IPS DF 4.7 (cell line): ENCODE results near the gene ADRA2B.
"Not testable (repeated sequence)": the region's sequence is repeated elsewhere in the genome, so short reads cannot be mapped to it uniquely, and the experiment has no call there.

Source experiments
- DNase-seq: peaks from one replicate; pipeline ENCODE4 v3.0.0-alpha.2; 2013; ENCODE audit warnings: low spot score; ENCODE audit errors: extremely low read depth

The ADRA2B gene

GRCh38 chr2:96150791-96151594, 34.6 kb upstream of the ADRA2B start:
- no peak for DNase-seq

GRCh38 chr2:96150007-96150640, 33.8 kb upstream of the ADRA2B start:
- no peak for DNase-seq

- DNase-seq: peak; percentile 66
Measured at GRCh38 chr2:96148410-96149217, 32.2 kb upstream of the ADRA2B start.

GRCh38 chr2:96147593-96148201, 31.3 kb upstream of the ADRA2B start:
- no peak for DNase-seq

- no peak for DNase-seq
Measured at GRCh38 chr2:96146881-96147592, 30.7 kb upstream of the ADRA2B start.

- DNase-seq: no peak
Measured at GRCh38 chr2:96146153-96146880, 29.9 kb upstream of the ADRA2B start.

GRCh38 chr2:96145848-96146152, 29.4 kb upstream of the ADRA2B start:
- no peak for DNase-seq

GRCh38 chr2:96145036-96145847, 28.9 kb upstream of the ADRA2B start, which contains the start of gene DUSP2:
Gene DUSP2, minus strand, starts transcription at chr2:96145440. Its CDS starts 86 bp downstream, at chr2:96145354.
- no peak for DNase-seq

GRCh38 chr2:96144481-96145035, 28.2 kb upstream of the ADRA2B start:
- no peak for DNase-seq

- no peak for DNase-seq
Measured at GRCh38 chr2:96143848-96144480, 27.6 kb upstream of the ADRA2B start.

- no peak for DNase-seq
Measured at GRCh38 chr2:96143231-96143847, 27.0 kb upstream of the ADRA2B start.

- DNase-seq: no peak
Measured at GRCh38 chr2:96142217-96143113, 26.1 kb upstream of the ADRA2B start.

GRCh38 chr2:96141624-96141967, 25.2 kb upstream of the ADRA2B start:
- DNase-seq: not testable (repeated sequence)

GRCh38 chr2:96140941-96141623, 24.7 kb upstream of the ADRA2B start:
- no peak for DNase-seq

GRCh38 chr2:96139181-96139758, 22.9 kb upstream of the ADRA2B start:
- DNase-seq: no peak
